Activated B cell treated with CpG ODN at 0.5 μM for 24 hours (primary cell): ENCODE data around the gene HAX1. TPM values are rescaled to one million over a fixed set of nuclear protein-coding genes. Genes with fewer than 3 reads are reported as not detected.

Experiments
- ATAC-seq: fragments of 200-7000 bp; cut with Tn5 transposase; one replicate; pipeline ENCODE4 v1.10.0; 2021; ENCODE audit warnings: low read depth, mild to moderate bottlenecking, moderate library complexity
- CTCF ChIA-PET: fragments of 350-600 bp; sonication (Branson Sonifier 250); formaldehyde crosslinking; loops from one replicate; lab custom pipeline; 2021; ENCODE audit warnings: antibody characterized with exemption; lab: Charles Lee
- POLR2A ChIA-PET: fragments of 350-600 bp; sonication (Branson Sonifier 250); formaldehyde crosslinking; loops from one replicate; lab custom pipeline; 2021; ENCODE audit warnings: antibody characterized with exemption; lab: Charles Lee
- DNase-seq: peaks from one replicate; pipeline ENCODE4 v3.0.0; 2022
- H3K27ac Mint-ChIP-seq: one replicate; pipeline ENCODE4 v1.8.0; 2020; ENCODE audit warnings: mixed read lengths
- H3K27me3 Mint-ChIP-seq: one replicate; pipeline ENCODE4 v1.8.0; 2021; ENCODE audit warnings: mixed read lengths
- H3K36me3 Mint-ChIP-seq: one replicate; pipeline ENCODE4 v1.8.0; 2021; ENCODE audit warnings: low read depth, mixed read lengths
- H3K4me1 Mint-ChIP-seq: one replicate; pipeline ENCODE4 v1.8.0; 2021; ENCODE audit warnings: mixed read lengths
- H3K4me3 Mint-ChIP-seq: one replicate; pipeline ENCODE4 v1.8.0; 2020; ENCODE audit warnings: mild to moderate bottlenecking, mixed read lengths
- H3K9me3 Mint-ChIP-seq: one replicate; pipeline ENCODE4 v1.8.0; 2020; ENCODE audit warnings: mixed read lengths
- intact Hi-C: fragments of 100-400 bp; cut with micrococcal nuclease; formaldehyde crosslinking; loops from one replicate; pipeline ENCODE4 v1.15.1; 2024
- total RNA-seq: library from RNA; stranded (reverse); gene quantifications from 2 replicates; pipeline ENCODE4 v1.2.3, GENCODE V29; 2022
- TF ChIP-seq, protein P1 (sequence below): fragments of 200-600 bp; IDR thresholded peaks from one replicate; pipeline ENCODE4 v1.8.0; 2022; ENCODE audit warnings: antibody characterized with exemption, mild to moderate bottlenecking

HAX1 gene
- total RNA-seq, 1 donor from 2014 or later, result 89.4 TPM

DNA sequence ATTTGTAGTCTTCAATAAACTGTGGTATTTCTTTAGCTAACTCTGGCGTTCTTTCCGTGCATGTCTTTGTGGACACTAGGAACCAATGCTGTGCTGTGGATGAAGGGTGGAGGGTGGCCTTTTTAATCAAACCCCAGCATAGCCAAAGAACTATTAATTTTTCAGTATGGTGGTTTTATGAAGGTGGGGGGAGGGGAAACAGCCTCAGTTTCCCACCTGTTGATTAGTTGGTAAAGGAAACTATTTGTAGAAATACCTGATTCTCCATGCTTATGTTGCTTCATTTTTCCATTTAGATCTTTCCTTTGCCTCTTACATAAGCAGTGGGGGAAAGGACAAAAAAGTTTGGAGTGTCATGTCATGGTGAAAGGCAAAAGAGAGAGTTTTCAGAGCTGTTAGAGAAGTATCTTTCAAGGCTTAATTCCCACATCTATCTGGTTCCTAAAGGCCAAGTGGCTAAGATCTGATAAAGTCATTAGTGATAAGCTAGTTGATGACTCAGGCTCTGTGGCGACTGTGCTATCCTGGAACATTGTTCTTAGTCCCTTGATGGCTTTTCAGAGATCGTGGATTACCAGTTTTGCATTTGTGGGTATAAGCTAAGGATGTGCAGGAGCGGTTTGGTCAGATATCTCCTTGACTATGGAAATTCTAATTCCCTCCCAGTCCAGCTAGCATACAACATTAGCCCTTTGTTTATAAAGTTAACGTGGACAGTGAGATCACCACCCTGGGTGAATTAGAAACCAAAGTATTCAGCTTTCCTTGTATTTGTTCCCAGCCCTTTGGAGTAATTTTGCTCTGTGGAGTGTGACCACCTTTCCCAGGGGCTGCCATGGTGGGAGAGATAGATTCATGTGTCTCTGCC is 8.7 kb upstream of the HAX1 start:
- DNase-seq (no peak), ATAC-seq (no peak)
- ChIA-PET CTCF (interaction anchor here (1.1 kb wide), 1 partner anchor 70 kb away, joined by 3 read pairs; no protein-coding TSS in a partner anchor), POLR2A (interaction anchor here (0.5 kb wide), 1 partner anchor 95 kb away, joined by 7 read pairs; no protein-coding TSS in a partner anchor)
- no peaks in the 10 kb centered on the region for H3K27me3 Mint-ChIP-seq
- peak overlapping the region; percentile 4 for H3K27ac Mint-ChIP-seq
- H3K4me3 Mint-ChIP-seq, result no peak overlapping the region
- intact Hi-C loops, result no loop called here
- TF ChIP-seq, protein P1, sequence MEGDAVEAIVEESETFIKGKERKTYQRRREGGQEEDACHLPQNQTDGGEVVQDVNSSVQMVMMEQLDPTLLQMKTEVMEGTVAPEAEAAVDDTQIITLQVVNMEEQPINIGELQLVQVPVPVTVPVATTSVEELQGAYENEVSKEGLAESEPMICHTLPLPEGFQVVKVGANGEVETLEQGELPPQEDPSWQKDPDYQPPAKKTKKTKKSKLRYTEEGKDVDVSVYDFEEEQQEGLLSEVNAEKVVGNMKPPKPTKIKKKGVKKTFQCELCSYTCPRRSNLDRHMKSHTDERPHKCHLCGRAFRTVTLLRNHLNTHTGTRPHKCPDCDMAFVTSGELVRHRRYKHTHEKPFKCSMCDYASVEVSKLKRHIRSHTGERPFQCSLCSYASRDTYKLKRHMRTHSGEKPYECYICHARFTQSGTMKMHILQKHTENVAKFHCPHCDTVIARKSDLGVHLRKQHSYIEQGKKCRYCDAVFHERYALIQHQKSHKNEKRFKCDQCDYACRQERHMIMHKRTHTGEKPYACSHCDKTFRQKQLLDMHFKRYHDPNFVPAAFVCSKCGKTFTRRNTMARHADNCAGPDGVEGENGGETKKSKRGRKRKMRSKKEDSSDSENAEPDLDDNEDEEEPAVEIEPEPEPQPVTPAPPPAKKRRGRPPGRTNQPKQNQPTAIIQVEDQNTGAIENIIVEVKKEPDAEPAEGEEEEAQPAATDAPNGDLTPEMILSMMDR, result no peak
- H3K4me1 Mint-ChIP-seq, result no peaks in the 10 kb centered on the region
- peaks cover 84% of the 10 kb centered on the region for H3K36me3 Mint-ChIP-seq
- no peaks in the 10 kb centered on the region for H3K9me3 Mint-ChIP-seq

DNA sequence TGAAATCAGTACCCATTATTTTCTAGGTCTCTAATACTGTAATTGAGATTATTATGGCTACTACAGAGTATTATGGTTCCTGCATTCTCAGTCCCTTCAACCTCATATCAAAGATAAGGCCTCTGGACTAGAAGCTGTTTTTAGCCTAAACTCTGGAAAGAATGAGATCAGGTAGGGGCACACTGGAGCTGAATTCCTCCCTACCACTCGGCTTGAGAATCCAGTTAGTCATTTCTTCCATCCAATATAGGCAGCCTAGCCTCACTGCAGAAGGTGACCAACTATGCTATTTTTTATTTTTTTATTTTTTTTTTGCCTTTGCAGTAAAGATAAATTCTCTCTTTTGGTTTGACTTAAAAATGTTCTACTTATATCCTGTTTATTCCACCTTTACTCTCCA is 8.0 kb upstream of the HAX1 start:
- ChIA-PET POLR2A (interaction anchor here (0.6 to 0.7 kb wide), 2 partner anchors 275 to 449 kb away, joined by 3 to 5 read pairs; no protein-coding TSS in a partner anchor), CTCF (no interaction called here)
- Mint-ChIP-seq H3K4me1 (no peaks in the 10 kb centered on the region), H3K4me3 (no peak overlapping the region), H3K9me3 (no peaks in the 10 kb centered on the region), H3K36me3 (peaks cover 84% of the 10 kb centered on the region), H3K27me3 (no peaks in the 10 kb centered on the region), H3K27ac (no peak overlapping the region)
- TF ChIP-seq, protein P1, result no peak
- no peak for ATAC-seq
- intact Hi-C loops, result no loop called here
- no peak for DNase-seq

DNA sequence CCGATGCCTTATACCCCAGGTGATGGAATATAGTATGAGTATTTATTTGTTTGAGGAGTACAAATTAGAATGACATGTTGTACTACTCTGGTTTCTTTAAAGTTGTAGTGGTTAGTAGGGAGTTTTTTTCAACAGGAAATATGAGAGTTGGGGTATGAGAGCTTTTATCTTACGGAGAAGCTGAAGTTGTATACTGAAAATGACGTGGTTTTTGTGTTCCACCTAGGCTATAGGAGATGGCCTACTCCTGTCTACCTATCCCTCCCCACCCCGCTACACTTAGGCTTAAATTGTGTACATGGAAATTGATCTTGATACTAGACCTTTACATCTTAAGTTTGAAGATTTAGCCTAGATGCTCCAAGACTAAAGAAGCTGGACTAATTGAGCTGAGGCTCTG is 6.8 kb upstream of the HAX1 start:
- intact Hi-C loops, result no loop called here
- Mint-ChIP-seq H3K4me1 (no peaks in the 10 kb centered on the region), H3K36me3 (peaks cover 83% of the 10 kb centered on the region), H3K9me3 (no peaks in the 10 kb centered on the region), H3K27ac (no peak overlapping the region), H3K4me3 (no peak overlapping the region), H3K27me3 (no peaks in the 10 kb centered on the region)
- no peak for ATAC-seq
- TF ChIP-seq, protein P1, result no peak
- POLR2A ChIA-PET, result interaction anchor here (0.5 to 1.2 kb wide), 2 partner anchors 43 to 70 kb away, joined by 3 read pairs; no protein-coding TSS in a partner anchor
- CTCF ChIA-PET, result no interaction called here
- no peak for DNase-seq

DNA sequence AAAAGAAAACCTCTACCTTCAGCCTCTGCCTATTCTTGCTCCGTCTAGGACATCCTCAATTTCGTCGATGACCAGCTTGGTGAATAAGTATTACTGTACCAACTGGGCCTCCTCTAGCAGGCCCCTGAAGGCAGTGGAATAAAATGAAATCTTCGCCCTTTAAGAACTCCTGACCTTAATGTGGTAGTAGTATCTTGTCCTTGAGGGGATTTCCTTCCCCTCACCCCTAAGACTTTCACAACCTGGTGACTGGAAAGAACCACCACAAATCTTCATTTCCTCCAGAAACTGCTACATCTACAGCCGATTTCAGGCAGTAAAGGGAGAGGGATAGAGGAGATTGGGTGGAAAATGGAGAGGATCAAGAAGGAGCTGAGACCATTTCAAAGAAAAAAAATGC is 1.6 kb upstream of the HAX1 start:
- TF ChIP-seq, protein P1, result no peak
- peaks cover 39% of the 10 kb centered on the region for H3K4me1 Mint-ChIP-seq
- DNase-seq (no peak), ATAC-seq (no peak)
- intact Hi-C loops, result no loop called here
- peak overlapping the region; percentile 48 for H3K4me3 Mint-ChIP-seq
- ChIA-PET CTCF (interaction anchor here (1.2 to 1.6 kb wide), 5 partner anchors 71 to 472 kb away, joined by 3 to 24 read pairs (median 4); partner anchors contain the start of gene TPM3), POLR2A (interaction anchor here (2.2 kb wide), 1 partner anchor 280 kb away, joined by 14 read pairs; the partner anchor contains the start of gene RPS27)
- H3K27ac Mint-ChIP-seq, result peak overlapping the region; percentile 97
- peaks cover 66% of the 10 kb centered on the region for H3K36me3 Mint-ChIP-seq
- H3K27me3 Mint-ChIP-seq, result no peaks in the 10 kb centered on the region
- no peaks in the 10 kb centered on the region for H3K9me3 Mint-ChIP-seq
